Endometrium (tissue), 2 donors: ENCODE results near the gene NOD1.

Experiments
- FAIRE-seq: peaks from 2 replicates; lab custom pipeline; 2012; peaks lifted over from hg19 to GRCh38; lab: Jason Lieb, UNC
- donor health status: control.
- donor health status: control.

The NOD1 gene

DNA sequence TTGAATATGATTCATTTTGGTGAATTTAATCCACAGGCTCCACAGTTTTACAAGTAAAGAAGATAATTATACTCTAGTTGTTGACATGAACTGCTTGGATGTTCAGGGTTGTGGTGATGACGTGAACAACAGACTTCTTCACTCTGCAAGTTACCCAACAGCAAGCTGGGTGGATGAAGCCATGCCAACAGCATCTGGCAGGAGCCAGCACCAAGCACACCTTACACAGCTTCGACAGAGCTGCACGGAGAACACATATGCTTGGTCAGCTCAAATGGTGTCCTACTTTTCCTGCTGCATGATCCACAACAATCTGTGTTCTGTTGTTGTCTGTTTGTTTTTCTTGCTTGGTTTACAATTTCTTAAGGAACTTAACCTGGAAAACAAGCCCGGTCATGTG lies 9.8 kb downstream of the NOD1 start:
- no peak for FAIRE-seq

DNA sequence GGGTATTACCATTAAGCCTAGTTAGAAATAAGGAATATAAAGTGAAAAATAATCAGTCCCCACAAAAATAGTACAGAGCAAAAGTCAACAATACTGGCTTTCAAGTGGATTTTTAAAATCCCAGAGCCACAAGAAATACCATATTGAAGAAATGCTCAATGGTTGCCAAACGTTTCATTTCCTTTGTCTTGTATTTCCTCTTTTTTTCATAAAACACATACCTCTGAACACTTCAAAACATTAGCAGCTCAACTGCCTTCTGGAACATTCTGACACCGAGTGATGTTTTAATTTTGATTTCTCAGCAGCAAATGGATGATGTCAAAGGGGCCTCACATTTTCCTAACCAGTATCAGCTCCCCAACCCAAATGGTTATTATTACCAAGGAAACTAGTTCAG lies 10.5 kb downstream of the NOD1 start:
- no peak for FAIRE-seq

DNA sequence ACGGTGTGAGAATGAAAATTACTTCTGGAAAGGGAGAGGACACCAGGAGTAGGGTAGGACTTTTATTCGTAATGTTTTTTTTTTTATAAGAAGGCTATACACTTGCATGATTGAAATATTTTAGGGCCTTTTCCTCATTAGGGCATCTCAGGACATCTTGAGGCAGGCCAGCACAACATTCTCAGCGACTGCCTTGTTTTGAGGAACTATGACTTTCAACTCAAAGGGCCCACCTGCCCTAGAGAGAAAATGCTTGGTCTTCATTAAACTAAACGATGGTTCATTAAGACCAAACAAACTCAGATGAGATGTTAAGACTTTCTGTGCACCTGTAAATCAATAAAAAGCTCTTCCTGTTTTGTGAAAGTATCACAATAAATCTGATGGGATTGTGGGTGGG lies 11.3 kb downstream of the NOD1 start:
- no peak for FAIRE-seq

DNA sequence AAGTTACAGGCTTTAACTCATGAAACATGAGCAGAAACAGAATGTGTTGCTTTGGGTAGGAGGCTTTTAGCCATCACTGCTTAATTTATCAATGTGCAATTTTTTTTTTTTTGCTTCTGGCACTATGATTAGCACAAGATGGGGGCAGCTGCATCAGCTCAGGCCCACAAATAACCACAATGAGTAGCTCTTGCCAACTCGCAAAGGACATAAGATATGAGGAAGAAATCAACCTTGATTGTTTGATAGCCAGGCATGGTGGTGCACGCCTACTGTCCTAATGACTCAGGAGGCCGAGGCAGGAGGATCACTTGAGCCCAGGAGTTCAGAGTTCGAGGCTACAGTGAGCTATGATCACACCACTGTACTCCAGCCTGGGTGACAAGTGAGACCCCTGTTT lies 12.3 kb downstream of the NOD1 start:
- no peak for FAIRE-seq

DNA sequence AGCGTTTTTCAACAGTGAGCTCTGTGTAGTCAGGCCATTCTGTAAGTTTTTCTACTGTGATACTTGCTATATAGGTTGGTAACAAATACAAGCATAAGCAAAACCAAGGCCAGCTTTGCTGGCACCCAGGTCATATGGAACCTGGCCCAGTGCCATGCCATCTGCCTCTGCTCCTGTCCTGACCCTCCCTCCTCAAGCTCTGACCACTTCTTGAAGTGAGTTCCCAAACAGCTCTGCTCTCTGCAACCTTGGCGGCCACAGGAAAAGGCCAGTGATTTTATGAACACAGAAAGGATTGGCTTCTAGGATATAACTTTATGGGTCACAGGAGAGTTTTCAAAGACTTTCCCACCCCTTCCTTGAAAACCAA lies 12.8 kb downstream of the NOD1 start:
- no peak for FAIRE-seq

DNA sequence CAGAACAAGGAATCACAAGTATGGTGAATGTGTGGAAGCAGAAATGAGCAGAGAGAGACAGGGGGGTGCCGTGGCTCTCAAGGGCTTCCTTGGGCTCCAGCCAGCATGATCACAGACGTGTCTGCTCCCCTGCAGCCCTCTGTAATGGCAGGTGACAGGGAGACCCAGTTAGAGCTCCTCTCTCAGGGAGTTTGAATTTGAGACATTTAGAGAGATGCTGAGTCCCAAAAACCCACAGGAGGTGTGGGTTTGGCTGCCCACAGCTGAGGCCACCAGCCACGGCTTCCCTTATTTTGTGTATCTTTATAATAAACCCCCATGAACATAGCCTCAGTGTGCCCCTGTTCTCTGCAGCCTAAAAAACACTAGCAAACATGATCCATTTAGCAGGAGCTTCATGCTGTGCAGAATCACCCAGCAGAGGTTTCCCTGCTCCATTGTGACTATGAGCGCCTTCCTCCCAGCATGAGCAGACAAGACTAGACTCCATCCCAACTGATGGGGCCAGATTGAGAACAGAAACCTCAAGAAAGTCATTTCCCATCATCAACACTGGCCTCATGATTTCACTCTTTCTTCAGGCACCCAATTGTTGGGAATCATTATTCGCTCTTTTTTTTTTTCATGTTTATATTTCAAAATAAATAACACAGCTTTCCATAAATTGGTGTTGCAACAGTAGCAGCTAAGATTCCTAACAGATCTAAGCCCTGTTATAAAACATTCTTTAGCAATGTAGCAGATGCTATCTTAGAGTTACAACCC lies 13.4 kb downstream of the NOD1 start:
- no peak for FAIRE-seq

DNA sequence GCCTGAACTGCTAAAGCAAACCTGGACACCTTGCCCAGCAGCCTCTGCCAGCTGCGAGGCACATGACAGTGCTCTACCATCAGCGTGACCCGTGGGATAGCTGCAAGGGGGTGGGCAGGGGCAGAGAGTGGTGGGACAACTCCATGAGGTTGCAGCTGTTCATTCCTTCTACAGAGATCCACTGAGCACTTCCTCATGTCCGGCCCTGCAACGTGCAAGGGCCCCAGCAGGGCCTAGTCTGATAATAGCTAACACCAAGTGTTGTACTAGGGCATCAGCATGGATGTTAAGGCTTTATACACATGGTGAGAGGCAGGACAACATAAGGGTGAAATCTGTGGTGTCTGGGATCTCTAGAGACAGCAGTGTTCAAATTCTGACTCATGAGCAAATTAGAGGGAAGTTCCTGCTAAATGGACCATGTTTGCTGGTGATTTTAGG lies 14.3 kb downstream of the NOD1 start:
- no peak for FAIRE-seq

DNA sequence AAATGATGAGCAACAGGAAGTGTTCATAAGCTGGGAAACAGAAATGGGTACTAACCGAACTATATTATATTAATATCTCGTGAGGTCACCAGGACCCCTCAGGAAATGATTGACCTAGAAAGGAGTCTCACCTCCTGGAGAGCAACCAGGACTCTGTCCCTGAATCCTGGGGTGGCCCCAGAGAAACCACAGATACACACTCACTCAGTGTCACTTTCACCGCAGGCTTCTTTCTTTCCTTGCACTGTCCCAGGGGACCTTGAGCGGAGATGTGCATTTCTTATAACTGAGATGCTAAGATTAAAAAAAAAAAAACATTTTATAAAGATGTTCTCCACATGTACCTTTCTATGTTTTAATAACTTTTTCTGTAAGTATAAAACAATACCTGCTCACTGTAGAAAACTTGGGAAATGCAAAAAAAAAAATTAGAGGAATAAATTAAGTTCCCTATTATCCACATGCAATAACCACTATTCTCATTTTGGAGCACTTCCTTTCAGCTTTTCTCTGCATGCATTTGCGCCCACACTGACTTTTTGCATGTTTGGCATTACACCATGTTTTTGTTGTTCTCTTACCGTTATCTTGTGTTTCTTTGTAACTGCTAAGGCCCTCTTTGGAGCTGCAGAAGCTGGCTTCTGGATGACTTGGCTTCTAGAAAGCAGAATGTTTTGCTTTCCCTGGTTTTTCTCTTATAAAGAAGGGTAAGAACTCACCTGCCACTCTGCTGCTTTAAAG lies 15.0 kb downstream of the NOD1 start:
- no peak for FAIRE-seq

DNA sequence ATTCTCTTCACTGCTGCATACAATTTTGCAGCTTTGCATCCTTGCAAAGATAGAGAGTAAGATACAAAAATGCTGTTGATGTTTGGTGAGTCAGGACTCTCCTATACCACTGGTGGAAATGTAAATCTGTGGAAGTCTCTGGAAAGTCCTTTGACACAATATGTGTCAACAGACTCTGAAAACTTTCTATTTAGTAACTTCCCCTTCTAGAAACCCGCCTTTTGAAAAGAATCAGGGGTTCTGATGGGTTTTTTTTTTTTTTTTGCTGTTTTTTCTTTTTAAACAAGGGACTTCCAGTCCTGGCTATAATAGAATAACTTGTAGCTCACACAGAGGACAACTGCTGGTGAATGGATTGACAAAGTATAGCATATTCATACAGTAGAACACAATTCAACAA lies 16.4 kb downstream of the NOD1 start:
- FAIRE-seq = no peak

DNA sequence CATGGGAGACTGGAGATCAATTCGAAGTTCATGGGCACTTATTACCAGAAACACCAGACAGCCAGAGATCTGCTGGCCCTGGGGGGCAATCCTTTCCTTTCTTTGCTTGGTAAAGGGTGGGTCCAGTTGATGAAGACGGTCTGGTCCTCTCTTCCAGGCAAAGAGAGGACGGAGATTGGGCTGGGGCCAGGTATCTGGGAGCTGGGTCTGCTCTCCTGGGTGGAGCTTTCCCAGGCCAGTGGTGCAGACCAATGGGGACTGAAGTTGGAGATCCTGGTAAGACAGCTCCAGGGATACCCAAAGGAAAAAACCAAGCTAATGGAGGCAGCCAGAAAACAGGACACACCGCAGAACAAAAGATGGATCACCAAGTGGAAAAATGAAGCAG lies 18.3 kb downstream of the NOD1 start:
- no peak for FAIRE-seq

DNA sequence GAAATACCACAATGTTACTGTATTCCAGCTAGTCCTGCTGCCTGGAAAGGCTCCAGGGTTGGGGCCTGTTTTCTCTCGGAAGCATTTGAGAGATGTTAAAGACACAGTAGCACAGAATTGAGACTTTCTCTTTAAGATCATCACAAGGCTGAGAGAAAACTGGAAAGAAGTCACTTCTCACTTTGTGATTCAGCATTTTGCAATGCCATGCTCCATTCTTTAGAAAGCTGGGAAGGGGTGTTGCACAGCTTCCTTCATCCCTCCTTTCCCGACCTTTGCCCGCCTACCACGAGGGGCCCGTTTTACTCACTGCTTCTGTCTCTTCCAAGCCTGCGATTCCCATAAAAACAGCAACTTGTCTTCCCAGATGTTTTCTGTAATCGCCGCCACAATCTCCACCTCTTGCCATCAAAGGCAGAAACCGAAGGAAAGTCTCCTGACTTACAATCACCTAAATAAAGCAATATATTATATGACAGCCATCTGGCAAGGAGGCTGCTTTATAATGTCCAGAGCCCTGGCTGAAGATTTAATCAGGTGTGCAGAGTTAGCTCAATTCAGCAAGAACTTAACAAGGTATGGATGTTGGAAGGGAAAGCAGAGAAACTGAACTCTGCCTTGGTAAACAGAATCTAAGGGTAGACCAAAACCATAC lies 18.9 kb downstream of the NOD1 start:
- FAIRE-seq = peak; percentile 46

DNA sequence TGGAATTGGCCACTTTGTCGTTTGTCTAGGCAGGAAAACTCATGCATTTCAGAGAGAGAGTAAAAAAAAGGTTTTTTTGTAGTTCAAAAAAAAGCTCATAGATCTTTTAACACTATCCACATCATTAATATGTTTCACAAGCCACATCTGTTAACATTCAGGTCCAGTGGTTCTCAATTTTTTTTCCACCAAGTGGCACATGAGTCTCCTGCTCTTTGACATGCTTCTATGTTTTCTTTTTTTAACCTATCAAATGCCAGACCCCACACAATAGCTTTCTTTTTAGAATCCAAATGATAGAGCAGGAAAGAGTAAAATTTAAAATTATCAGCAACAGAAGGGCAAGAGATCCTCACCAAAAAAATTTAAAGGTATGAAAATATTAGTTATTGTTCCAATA lies 20.3 kb downstream of the NOD1 start:
- FAIRE-seq = no peak

DNA sequence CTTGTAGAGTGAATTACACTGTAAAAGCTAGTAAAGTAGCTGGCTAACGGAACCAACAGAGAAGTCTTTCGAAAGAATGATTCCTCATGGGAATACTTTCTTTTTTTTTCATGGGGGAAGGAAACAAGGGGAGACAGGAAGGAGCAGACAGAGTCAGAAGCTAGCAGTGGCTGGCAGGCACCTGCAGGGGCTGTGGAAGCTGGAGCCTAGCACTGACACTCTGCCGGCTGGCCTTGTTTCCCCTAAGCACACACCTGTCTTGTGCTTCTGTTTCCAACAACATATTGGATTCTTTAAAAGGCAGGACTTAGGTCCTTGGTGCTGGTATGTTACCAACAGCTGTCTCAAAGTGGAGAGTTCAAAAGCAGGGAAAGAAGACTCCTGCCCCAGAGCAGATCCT lies 24.7 kb downstream of the NOD1 start:
- FAIRE-seq = no peak

DNA sequence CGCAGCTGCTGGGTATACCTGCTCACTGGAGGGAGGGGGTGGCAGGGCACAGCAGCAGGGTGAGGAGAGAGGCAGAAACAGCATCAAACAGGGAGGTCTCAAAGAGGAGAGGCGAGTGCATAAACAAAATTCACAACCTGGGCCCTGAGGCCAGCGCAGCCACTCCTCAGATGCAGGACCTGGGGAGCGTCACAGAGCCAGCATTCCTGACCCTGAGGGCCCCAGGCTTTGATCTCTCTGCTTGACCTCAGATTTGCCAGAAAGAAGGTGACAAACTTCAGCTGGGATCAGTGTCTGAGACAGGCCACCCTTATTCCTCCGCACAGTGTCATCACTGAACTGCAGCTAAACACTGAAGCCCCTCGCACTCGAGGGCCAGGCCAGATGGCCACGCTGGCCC lies 25.6 kb downstream of the NOD1 start:
- FAIRE-seq = no peak

DNA sequence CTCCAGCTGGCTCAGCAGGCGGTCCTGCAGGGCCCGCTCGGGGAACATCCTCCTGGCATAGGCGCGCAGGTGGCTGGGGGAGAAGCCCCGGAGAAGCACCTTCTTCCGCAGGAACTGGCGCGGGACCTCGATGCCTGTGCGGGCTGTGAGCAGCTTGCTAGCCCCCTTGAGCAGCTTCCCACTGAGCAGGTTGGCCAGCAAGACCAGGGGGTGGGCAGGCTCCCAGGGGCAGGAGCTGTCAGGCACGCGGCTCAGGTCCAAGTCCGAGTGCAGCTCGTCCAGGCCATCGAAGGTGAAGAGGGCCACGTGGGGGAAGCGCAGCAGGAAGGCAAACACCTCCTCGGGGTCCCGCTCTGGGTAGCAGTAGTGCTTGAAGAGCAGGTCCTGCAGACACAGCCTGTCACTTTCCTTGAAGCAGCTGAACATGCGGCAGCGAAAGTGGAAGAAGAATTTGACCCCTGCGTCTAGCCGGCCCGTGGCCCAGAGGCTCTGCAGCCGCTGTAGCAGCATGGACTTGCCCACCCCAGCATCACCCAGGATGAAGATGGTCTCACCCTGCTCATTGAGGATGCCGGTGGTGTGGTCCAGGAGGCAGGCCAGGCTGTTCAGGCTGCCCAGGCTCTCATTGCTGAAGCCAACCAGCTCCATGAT lies 26.2 kb downstream of the NOD1 start:
- no peak for FAIRE-seq

DNA sequence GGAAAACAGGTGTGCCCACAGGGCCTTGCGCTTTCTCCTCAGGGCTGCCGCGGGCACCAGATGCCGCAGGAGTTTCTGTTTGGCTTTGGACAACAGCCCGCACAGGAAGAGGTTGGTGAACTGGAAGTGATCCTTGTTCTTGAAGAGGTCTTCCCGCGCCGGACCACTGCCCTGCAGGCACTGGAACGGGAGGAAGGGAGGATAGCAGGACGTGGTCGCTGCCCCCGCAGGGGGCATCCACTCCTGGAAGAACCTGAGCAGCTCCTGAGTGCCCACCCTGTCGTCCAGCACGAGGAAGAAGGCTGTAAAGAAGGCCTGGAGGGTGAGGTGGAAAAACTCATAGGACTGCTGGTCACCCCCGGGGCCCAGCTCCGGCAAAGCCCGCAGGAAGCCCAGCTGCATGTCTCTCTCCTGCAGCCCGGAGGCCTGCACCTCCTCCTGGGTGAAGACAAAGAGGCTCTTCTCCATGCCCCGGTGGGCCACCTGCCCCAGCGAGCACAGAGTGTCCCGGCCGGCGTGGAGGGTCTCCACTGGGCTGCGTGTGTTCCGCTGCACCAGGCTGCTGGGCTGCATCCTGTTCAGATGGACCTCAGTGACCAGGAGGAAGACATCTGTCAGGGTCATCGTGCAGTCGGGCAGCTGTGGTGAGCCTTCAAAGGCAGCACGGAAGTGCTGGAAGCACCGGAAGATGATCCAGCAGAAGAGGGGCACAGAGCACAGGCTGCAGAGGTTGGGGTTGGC lies 26.9 kb downstream of the NOD1 start:
- FAIRE-seq = no peak

DNA sequence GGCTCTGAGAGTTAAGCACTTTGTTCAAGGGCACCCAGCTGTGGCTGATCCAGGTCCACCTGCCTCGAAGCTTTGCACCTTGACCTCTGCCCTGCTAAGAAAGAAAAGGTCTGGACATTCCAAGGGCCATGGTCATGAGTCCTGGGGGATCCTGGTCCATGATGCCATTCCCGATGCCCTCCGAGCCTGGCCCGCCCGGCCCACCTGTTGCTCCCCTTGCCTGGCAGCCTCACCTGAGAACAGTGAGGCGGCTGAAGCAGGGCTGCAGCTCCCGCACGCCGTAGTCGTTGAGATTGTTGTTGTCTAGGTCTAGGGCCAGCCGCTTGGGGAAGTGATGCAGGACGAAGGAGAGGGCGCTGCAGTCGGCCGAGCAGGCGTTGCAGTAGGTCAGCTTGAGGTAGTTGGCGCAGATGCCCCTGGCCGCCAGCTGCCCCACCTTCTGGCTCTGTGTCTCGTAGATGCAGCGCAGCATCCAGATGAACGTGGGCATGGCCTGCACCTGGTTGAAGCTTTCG lies 27.5 kb downstream of the NOD1 start:
- FAIRE-seq = no peak

DNA sequence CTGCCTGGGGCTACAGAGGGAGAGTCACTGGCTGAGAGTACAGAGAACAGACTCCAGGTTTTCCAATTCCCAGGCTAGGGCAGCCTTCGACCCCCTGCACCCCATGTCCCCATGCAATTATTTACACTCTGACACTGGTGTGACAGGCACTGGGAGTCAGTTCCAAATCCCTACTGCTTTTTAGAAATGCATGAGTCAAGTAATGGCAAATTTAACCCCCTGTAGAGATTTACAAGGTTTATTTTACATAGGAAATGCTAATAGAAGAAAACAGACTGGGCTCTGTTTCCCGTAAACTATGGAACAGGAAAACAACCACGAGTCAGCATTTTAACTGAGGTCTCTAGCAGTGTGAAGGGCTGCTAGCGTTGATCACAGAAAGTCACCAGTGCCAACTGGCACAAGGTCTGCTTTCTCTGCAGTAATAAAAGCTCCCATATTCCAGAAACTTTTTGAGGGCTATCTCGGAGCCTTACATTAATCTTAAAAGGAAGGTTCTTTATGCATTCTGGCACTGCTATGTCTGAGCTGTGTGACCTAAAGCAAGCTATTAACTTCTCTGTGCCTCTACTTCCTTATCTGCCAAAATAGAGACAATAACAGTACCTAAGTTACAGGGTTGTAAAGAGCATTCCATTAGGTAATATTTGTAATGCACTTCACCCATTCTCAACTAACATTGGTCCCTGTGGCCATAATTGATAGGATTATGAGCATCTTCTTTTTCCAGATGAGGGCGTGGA lies 28.2 kb downstream of the NOD1 start:
- no peak for FAIRE-seq

DNA sequence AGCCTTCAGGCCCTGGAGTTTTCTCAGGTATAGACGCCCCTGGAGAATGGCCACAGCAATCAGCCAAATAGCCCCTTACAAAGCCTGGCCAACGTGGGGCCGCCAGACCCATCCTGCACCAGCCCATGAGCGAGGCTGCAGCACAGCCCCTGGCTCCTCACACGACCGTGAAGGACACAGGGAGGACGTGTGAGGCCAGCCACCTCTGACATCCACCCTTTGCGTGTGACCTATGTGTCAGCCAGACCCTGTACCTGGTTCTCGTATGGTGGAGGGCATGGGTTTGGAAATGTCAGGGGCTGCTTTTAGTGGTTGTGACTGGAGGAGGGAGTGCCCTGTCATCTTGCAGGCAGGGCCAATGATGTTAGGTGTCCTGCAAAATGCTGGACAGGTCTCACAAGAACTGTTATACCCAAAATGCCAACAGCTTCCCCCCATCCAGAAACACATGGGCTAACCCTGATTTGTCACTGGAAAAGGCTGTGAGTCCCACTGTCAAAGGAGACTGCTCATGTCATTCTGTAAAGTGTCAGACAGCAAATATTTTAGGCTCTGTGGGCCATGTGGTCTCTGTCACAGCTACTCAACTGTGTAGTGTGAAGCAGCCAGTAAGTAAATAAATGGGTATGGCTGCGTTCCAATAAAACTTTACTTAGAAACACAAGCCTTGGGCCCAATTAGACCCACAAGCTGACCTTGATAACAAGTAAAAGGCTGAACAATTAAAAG lies 30.0 kb downstream of the NOD1 start:
- no peak for FAIRE-seq

DNA sequence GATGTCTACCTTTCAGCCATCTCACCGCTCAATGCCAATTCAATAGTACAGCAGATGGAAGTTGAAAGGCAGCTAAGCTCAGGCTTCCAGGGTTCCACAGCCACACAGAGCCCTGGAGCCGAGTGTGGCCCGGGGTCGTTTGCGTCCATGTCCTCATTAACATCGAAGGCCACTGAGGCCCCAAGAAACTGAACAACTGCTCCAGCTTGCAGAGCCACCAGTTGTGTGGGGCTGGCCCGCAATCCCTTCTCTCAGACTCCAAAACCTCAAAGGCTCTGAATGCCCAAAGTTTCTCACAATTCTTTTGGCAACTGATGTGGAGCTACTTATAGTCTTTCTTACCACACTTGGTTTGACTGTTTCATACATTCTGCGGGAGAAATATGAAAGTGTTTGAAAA lies 31.1 kb downstream of the NOD1 start:
- FAIRE-seq = no peak

DNA sequence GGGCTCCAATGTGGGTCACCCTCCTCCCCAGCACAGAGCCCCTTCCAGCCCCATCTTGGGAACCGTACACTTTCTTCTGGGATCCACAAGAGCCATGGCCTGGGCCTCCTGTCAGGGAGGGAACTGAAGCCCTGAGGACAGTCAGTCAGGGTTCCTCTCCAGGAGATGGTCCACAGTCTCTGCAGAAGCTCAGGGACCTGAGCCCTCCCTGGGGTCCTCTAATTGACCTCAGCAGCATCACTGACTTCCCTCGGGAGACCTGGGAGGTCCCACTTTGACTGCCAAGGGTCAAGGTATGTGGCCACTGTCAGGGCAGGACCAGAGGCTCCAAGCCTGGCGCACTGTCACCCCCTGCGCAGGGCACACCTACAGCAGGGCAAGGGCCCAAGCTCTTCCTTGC lies 32.3 kb downstream of the NOD1 start:
- no peak for FAIRE-seq
